Activated B cell treated with CpG ODN at 0.5 μM for 24 hours (primary cell): ENCODE data around the gene C17orf58. TPM values are rescaled to one million over a fixed set of nuclear protein-coding genes. Genes with fewer than 3 reads are reported as not detected.
"Not testable (repeated sequence)": the region's sequence is repeated elsewhere in the genome, so short reads cannot be mapped to it uniquely, and the experiment has no call there.

Experiments used
- ATAC-seq: fragments of 200-7000 bp; cut with Tn5 transposase; one replicate; pipeline ENCODE4 v1.10.0; 2021; ENCODE audit warnings: low read depth, mild to moderate bottlenecking, moderate library complexity
- CTCF ChIA-PET: fragments of 350-600 bp; sonication (Branson Sonifier 250); formaldehyde crosslinking; loops from one replicate; lab custom pipeline; 2021; ENCODE audit warnings: antibody characterized with exemption; lab: Charles Lee
- POLR2A ChIA-PET: fragments of 350-600 bp; sonication (Branson Sonifier 250); formaldehyde crosslinking; loops from one replicate; lab custom pipeline; 2021; ENCODE audit warnings: antibody characterized with exemption; lab: Charles Lee
- DNase-seq: peaks from one replicate; pipeline ENCODE4 v3.0.0; 2022
- H3K27ac Mint-ChIP-seq: one replicate; pipeline ENCODE4 v1.8.0; 2020; ENCODE audit warnings: mixed read lengths
- H3K27me3 Mint-ChIP-seq: one replicate; pipeline ENCODE4 v1.8.0; 2021; ENCODE audit warnings: mixed read lengths
- H3K36me3 Mint-ChIP-seq: one replicate; pipeline ENCODE4 v1.8.0; 2021; ENCODE audit warnings: low read depth, mixed read lengths
- H3K4me1 Mint-ChIP-seq: one replicate; pipeline ENCODE4 v1.8.0; 2021; ENCODE audit warnings: mixed read lengths
- H3K4me3 Mint-ChIP-seq: one replicate; pipeline ENCODE4 v1.8.0; 2020; ENCODE audit warnings: mild to moderate bottlenecking, mixed read lengths
- H3K9me3 Mint-ChIP-seq: one replicate; pipeline ENCODE4 v1.8.0; 2020; ENCODE audit warnings: mixed read lengths
- CTCF ChIP-seq: fragments of 200-600 bp; IDR thresholded peaks from one replicate; pipeline ENCODE4 v1.8.0; 2022; ENCODE audit warnings: antibody characterized with exemption, mild to moderate bottlenecking
- intact Hi-C: fragments of 100-400 bp; cut with micrococcal nuclease; formaldehyde crosslinking; loops from one replicate; pipeline ENCODE4 v1.15.1; 2024
- total RNA-seq: library from RNA; stranded (reverse); gene quantifications from 2 replicates; pipeline ENCODE4 v1.2.3, GENCODE V29; 2022

C17orf58 gene
- total RNA-seq, 1 donor from 2014 or later = 4.3 TPM

DNA sequence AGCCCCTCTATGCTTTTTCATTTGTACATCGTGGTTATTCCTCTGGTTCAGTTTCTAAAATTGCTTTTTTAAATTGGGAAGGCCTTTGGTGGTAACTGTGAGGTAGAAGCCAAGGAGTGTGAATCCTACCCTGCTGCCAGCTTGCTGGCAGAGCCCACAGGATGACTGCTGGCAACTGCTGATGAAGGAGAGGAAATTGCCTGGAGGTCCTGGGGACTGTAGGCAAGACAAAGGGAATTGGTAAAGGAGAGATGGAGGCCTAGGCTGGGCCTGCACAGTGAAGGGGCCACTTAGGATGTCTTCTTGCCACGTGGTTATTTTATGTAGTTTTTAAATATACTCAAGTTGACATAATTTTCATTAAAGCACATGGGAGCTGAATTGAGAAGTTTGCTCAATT lies 15.8 kb downstream of the C17orf58 start:
- H3K9me3 Mint-ChIP-seq = no peaks in the 10 kb centered on the region
- no peak for TF ChIP-seq CTCF
- no peaks in the 10 kb centered on the region for H3K27me3 Mint-ChIP-seq
- H3K4me1 Mint-ChIP-seq = peaks cover 15% of the 10 kb centered on the region
- intact Hi-C loops = no loop called here
- CTCF ChIA-PET = no interaction called here
- peaks cover 44% of the 10 kb centered on the region for H3K36me3 Mint-ChIP-seq
- DNase-seq = no peak
- ATAC-seq = no peak
- no peak overlapping the region for H3K4me3 Mint-ChIP-seq
- peak overlapping the region; percentile 65 for H3K27ac Mint-ChIP-seq
- POLR2A ChIA-PET = interaction anchor here (2.7 kb wide), 1 partner anchor 14 kb away, joined by 13 read pairs; no protein-coding TSS in a partner anchor

DNA sequence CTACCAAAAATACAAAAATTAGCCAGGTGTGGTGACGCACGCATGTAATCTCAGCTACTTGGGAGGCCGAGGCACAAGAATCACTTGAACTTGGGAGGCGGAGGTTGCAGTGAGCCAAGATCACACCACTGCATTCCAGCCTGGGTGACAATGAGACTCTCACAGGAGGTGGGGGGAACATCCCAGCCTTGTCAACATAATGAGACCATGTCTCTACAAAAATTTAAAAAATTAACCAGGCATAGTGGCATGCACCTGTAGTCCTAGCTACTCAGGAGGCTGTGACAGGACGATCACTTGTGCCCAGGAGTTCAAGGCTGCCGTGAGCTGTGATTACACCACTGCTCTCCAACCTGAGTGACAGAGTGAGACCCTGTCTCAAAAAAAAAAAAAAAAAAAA lies 20.0 kb downstream of the C17orf58 start:
- CTCF ChIA-PET, H3K9me3 Mint-ChIP-seq, H3K27ac Mint-ChIP-seq, H3K4me3 Mint-ChIP-seq, H3K27me3 Mint-ChIP-seq, DNase-seq, ATAC-seq, intact Hi-C loops: not testable (repeated sequence)
- peaks cover 62% of the 10 kb centered on the region for H3K36me3 Mint-ChIP-seq
- peaks cover 15% of the 10 kb centered on the region for H3K4me1 Mint-ChIP-seq
- POLR2A ChIA-PET = interaction anchor here (0.6 kb wide), 1 partner anchor 153 kb away, joined by 3 read pairs; no protein-coding TSS in a partner anchor

GRCh38 chr17:67974598-67975066 lies 21.6 kb downstream of the C17orf58 start:
- ChIA-PET POLR2A (interaction anchor here (0.8 kb wide), 1 partner anchor 61 kb away, joined by 3 read pairs; the partner anchor contains the start of gene KPNA2), CTCF (no interaction called here)
- Mint-ChIP-seq H3K36me3 (peaks cover 55% of the 10 kb centered on the region), H3K4me3 (no peak overlapping the region), H3K27ac (no peak overlapping the region), H3K27me3 (no peaks in the 10 kb centered on the region), H3K4me1 (peaks cover 8% of the 10 kb centered on the region), H3K9me3 (no peaks in the 10 kb centered on the region)
- DNase-seq (no peak), ATAC-seq (no peak)
- TF ChIP-seq CTCF = no peak
- intact Hi-C loops = no loop called here

- POLR2A ChIA-PET = interaction anchor here (0.8 kb wide), 1 partner anchor 62 kb away, joined by 3 read pairs; the partner anchor contains the start of gene KPNA2
- Mint-ChIP-seq H3K27ac (no peak overlapping the region), H3K4me3 (no peak overlapping the region), H3K27me3 (no peaks in the 10 kb centered on the region), H3K4me1 (peaks cover 8% of the 10 kb centered on the region), H3K9me3 (no peaks in the 10 kb centered on the region), H3K36me3 (peaks cover 53% of the 10 kb centered on the region)
- CTCF ChIA-PET = no interaction called here
- intact Hi-C loops = no loop called here
- DNase-seq = no peak
- ATAC-seq = no peak
- no peak for TF ChIP-seq CTCF
These were observed 22.1 kb downstream of the C17orf58 start for GRCh38 chr17:67974185-67974584.

DNA sequence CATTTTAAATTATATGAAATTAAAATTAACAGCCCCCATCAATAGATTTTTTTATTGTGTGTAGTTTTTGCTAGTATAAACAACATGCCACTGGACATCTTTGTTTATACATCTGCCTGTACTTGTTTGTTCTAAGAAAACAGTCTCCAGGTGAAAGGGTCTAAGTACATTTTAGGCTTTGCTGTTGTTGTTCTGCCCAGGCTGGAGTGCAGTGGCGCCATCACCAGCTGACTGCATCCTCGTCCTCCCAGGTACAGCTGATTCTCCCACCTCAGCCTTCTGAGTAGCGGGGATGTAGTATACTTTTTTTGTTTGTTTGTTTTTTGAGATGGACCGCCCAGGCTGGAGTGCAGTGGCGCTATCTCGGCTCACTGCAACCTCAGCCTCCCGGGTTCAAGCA lies 25.5 kb downstream of the C17orf58 start:
- CTCF ChIA-PET = no interaction called here
- Mint-ChIP-seq H3K4me3 (no peak overlapping the region), H3K9me3 (no peaks in the 10 kb centered on the region), H3K27me3 (no peaks in the 10 kb centered on the region), H3K36me3 (peaks cover 58% of the 10 kb centered on the region), H3K4me1 (no peaks in the 10 kb centered on the region), H3K27ac (no peak overlapping the region)
- intact Hi-C loops = no loop called here
- no peak for ATAC-seq
- DNase-seq = no peak
- POLR2A ChIA-PET = no interaction called here
- no peak for TF ChIP-seq CTCF

- CTCF ChIA-PET = interaction anchor here (0.9 to 2.6 kb wide), 3 partner anchors 50 to 499 kb away, joined by 3 to 10 read pairs (median 5); no protein-coding TSS in a partner anchor
- intact Hi-C loops = loop anchor here (1.0 to 5.0 kb wide), 5 partner anchors 48 to 1284 kb away; partner anchors contain the start of gene KPNA2
These were observed 33.1 kb downstream of the C17orf58 start for GRCh38 chr17:67963145-67963572.

GRCh38 chr17:67962156-67962555 lies 34.1 kb downstream of the C17orf58 start:
- POLR2A ChIA-PET, H3K4me1 Mint-ChIP-seq, H3K4me3 Mint-ChIP-seq, H3K9me3 Mint-ChIP-seq, H3K27me3 Mint-ChIP-seq, DNase-seq, ATAC-seq: not testable (repeated sequence)
- CTCF ChIA-PET = interaction anchor here (0.8 to 2.6 kb wide), 3 partner anchors 34 to 497 kb away, joined by 3 to 10 read pairs (median 3); partner anchors contain the start of gene C17orf58
- H3K36me3 Mint-ChIP-seq = peaks cover 72% of the 10 kb centered on the region
- intact Hi-C loops = loop anchor here (2.0 to 5.0 kb wide), 2 partner anchors 75 to 1285 kb away; partner anchors contain the start of gene KPNA2
- H3K27ac Mint-ChIP-seq = peak overlapping the region; percentile 64

More at GRCh38 chr17:67963145-67963572, 33.1 kb downstream of the C17orf58 start:
- H3K36me3 Mint-ChIP-seq = peaks cover 74% of the 10 kb centered on the region
- H3K4me1 Mint-ChIP-seq, H3K4me3 Mint-ChIP-seq, POLR2A ChIA-PET, H3K27me3 Mint-ChIP-seq, H3K9me3 Mint-ChIP-seq, DNase-seq: not testable (repeated sequence)
- peak; percentile 99 for ATAC-seq
- H3K27ac Mint-ChIP-seq = peak overlapping the region; percentile 21

DNA sequence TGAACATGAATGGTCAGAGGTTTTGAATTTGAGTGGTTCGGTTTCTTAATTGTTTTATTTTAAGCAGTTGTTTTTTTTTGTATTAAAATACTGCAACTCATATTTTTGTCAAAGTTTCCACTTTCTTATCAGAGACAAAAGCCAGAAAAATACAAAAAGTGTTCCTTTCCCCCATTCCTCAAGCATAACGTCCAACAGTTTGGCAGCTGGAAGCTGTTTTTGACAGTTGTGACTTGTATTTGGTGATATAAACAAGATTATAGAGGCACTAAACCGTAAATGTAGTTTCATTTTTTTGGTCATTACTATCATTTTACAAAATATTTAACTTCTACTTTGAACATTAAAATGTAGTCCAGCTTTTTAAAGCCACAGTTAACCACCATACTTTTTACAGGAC lies 36.0 kb downstream of the C17orf58 start:
- peaks cover 62% of the 10 kb centered on the region for H3K36me3 Mint-ChIP-seq
- H3K27me3 Mint-ChIP-seq, ATAC-seq, H3K9me3 Mint-ChIP-seq, POLR2A ChIA-PET, DNase-seq, H3K27ac Mint-ChIP-seq, H3K4me1 Mint-ChIP-seq, H3K4me3 Mint-ChIP-seq: not testable (repeated sequence)
- CTCF ChIA-PET = interaction anchor here (1.2 to 1.6 kb wide), 4 partner anchors 18 to 505 kb away, joined by 3 to 5 read pairs (median 4); partner anchors contain the start of gene WIPI1
- intact Hi-C loops = loop anchor here (5.0 kb wide), 1 partner anchor 77 kb away; the partner anchor contains the start of gene KPNA2
